Mammary epithelial cell (primary cell): Measurements from ENCODE around the gene RTL10.

Experiments used
- CTCF ChIP-seq, 2 donors: IDR thresholded peaks in 1 of 2; conservative IDR thresholded peaks in 1 of 2; 2 replicates each; pipeline ENCODE4 v1.5.1; 2011 to 2012; ENCODE audit warnings: inconsistent platforms in 2 of 2, low read length in 2 of 2, mild to moderate bottlenecking in 2 of 2, control low read depth in 1 of 2, low read depth in 1 of 2; ENCODE audit not compliant: insufficient read depth in 1 of 2; ENCODE audit errors: extremely low read depth in 1 of 2
- EZH2 ChIP-seq: IDR thresholded peaks from 2 replicates; pipeline ENCODE4 v1.6.1; 2012; ENCODE audit warnings: low read length, inconsistent platforms, borderline replicate concordance

DNA sequence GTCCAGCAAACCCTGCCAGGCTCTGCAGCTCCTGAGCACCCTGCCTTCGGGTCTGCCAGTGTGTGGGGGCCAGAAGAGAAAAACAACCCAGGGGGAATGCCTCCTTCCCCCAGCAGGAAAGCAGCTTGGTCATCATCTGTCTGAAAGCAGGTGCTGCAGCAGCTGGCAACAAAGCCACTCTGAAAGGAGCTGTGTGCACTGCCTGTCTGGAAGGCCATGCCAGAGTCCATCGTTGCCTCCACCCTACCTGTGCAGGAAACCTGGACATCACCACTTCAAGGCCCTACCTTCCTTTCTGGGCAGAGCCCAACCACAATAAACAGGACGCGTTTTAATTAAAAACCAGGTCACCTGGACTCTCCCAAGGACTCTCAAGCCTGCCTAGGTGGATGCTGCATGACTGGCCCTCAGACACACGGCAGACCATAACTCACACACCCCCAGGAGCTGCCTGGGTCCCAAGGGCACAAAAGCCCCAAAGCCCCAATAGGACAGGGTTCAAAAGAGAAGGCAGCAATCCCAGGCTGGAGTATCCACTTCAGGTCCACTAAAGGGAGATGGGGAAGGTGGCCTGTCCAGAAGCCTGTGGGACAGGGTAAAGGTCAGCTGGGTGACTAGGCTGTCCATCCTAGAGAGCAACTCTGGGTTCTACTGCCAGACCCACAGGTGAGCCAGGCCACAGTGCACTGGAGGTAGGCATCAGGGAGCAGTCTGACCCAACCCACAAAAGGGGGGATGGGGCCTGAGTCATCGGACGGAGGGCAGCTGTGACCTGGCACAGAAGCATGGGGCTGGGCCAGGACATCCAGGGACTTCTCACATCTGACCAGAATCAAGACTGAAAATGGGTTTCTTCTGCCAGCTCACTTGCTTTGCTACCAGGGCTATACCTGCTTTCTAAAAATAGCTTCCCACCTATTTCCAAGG is 6.1 kb downstream of the RTL10 start:
- TF ChIP-seq CTCF (conservative IDR thresholded peaks at IDR 0.05 in 1 of 2, IDR thresholded peaks at IDR 0.05 in 1 of 2; ENCODE audit: extremely low read depth in 1 of 2, insufficient read depth in 1 of 2, low read depth in 1 of 2, low read length in 2 of 2) = no peak
- no peak for TF ChIP-seq EZH2
